GM21528 (cell line): ENCODE measurements around the gene WNT1.

Experiments
- ATAC-seq: cut with Tn5 transposase; IDR thresholded peaks from one replicate; pipeline ENCODE4 v1.9.1; 2021; ENCODE audit warnings: mild to moderate bottlenecking, moderate library complexity; ENCODE audit not compliant: unreplicated experiment, low FRiP score

The WNT1 gene

GRCh38 chr12:49026101-49026500 is 48.0 kb downstream of the WNT1 start:
- ATAC-seq: no peak

- ATAC-seq: no peak
Measured at GRCh38 chr12:49026678-49027480, 48.8 kb downstream of the WNT1 start.

GRCh38 chr12:49027846-49028555 is 49.9 kb downstream of the WNT1 start:
- ATAC-seq: no peak

- ATAC-seq: no peak
Measured at GRCh38 chr12:49028666-49029275, 50.6 kb downstream of the WNT1 start.

- ATAC-seq: no peak
Measured at GRCh38 chr12:49030119-49030518, 52.0 kb downstream of the WNT1 start.

- ATAC-seq: no peak
Measured at GRCh38 chr12:49030714-49031572, 52.8 kb downstream of the WNT1 start.

- no peak for ATAC-seq
Measured at GRCh38 chr12:49031573-49032161, 53.5 kb downstream of the WNT1 start.
